Ectodermal cell (in vitro differentiated cells): Measurements from ENCODE around the gene LMTK2.

Experiments used
- H3K27ac ChIP-seq: 2 replicates; pipeline ENCODE4 v1.7.0; 2013; ENCODE audit warnings: mild to moderate bottlenecking, low read depth, low read length; ENCODE audit not compliant: insufficient read depth, poor library complexity, severe bottlenecking
- H3K27me3 ChIP-seq: 2 replicates; pipeline ENCODE4 v1.7.0; 2013; ENCODE audit warnings: mild to moderate bottlenecking, low read length; ENCODE audit not compliant: insufficient read depth, control insufficient read depth, poor library complexity, severe bottlenecking
- H3K36me3 ChIP-seq: one replicate; pipeline ENCODE4 v1.7.0; 2013; ENCODE audit warnings: low read length; ENCODE audit not compliant: control insufficient read depth, insufficient read depth
- H3K4me1 ChIP-seq: one replicate; pipeline ENCODE4 v1.7.0; 2013; ENCODE audit warnings: low read length; ENCODE audit not compliant: control insufficient read depth, insufficient read depth
- H3K4me3 ChIP-seq: 2 replicates; pipeline ENCODE4 v1.7.0; 2013; ENCODE audit warnings: low read depth, low read length, control low read depth; ENCODE audit not compliant: insufficient read depth
- H3K9me3 ChIP-seq: 2 replicates; pipeline ENCODE4 v1.7.0; 2013; ENCODE audit warnings: mild to moderate bottlenecking, low read length, moderate library complexity; ENCODE audit not compliant: control insufficient read depth
- WGBS, 2 experiments: methylation state at CpG; one replicate each; pipeline ENCODE4 v1.1.7; 2013; ENCODE audit warnings: missing lambda C conversion rate in 2 of 2; 5-methylcytosine and 5-hydroxymethylcytosine counted together

Gene LMTK2

GRCh38 chr7:98210513-98211220 is 104.0 kb downstream of the LMTK2 start:
- Histone ChIP-seq H3K27me3 (no peaks in the 10 kb centered on the region), H3K4me3 (peak overlapping the region; percentile 4), H3K4me1 (peaks cover 5% of the 10 kb centered on the region), H3K27ac (no peak overlapping the region), H3K36me3 (no peaks in the 10 kb centered on the region), H3K9me3 (no peaks in the 10 kb centered on the region)
- 4 to 6% methylated on average over 34 to 39 of the region's 49 CpGs for WGBS, 2 experiments

DNA sequence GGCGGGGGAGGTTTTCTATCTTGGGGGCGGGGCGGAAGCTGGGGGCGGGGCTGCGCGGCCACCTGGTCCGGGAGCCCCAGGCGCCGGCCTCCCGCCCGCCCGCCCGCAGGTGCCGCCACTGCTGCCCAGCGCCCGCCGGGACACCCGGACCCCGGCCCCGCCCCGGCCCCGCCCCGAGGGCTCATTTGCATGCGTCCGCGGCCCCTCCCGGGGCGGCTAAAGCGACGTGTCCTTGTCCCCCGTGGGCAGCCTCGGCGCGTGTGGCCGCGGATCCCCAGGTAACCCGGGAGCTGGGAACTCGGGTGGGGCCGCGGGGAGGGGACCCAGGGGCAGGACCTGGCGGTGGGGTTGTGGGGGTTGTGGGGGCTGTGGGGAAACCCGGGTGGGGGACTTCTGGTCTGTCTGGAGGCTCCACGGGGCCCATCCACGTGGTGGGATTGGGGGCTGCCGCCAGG is 104.6 kb downstream of the LMTK2 start, which contains the start of gene BHLHA15:
Gene BHLHA15, plus strand, starts transcription at position 219 of the 455 bp plus-strand sequence. CDS start 871 bp downstream, outside the sequence.
- Histone ChIP-seq H3K27me3 (no peaks in the 10 kb centered on the region), H3K27ac (no peak within 1 kb of the TSS), H3K9me3 (no peaks in the 10 kb centered on the region), H3K36me3 (no peaks in the 10 kb centered on the region), H3K4me1 (peaks cover 5% of the 10 kb centered on the region), H3K4me3 (peak within 1 kb of the TSS; percentile 4)
- 6% methylated on average over 44 to 45 of the region's 45 CpGs for WGBS, 2 experiments

GRCh38 chr7:98211676-98212531 is 105.2 kb downstream of the LMTK2 start:
- Histone ChIP-seq H3K27ac (no peak overlapping the region), H3K4me3 (no peak overlapping the region)
- WGBS, 2 experiments = 86 to 87% methylated on average over 49 of the region's 49 CpGs

GRCh38 chr7:98212532-98213041 is 105.9 kb downstream of the LMTK2 start:
- H3K36me3 ChIP-seq = no peaks in the 10 kb centered on the region
- no peak overlapping the region for H3K27ac ChIP-seq
- H3K27me3 ChIP-seq = no peaks in the 10 kb centered on the region
- no peak overlapping the region for H3K4me3 ChIP-seq
- peaks cover 5% of the 10 kb centered on the region for H3K4me1 ChIP-seq
- WGBS, 2 experiments = 92 to 94% methylated on average over 30 of the region's 30 CpGs
- no peaks in the 10 kb centered on the region for H3K9me3 ChIP-seq

More at GRCh38 chr7:98211676-98212531, 105.2 kb downstream of the LMTK2 start:
- peaks cover 5% of the 10 kb centered on the region for H3K4me1 ChIP-seq
- H3K9me3 ChIP-seq = no peaks in the 10 kb centered on the region
- H3K27me3 ChIP-seq = no peaks in the 10 kb centered on the region
- H3K36me3 ChIP-seq = no peaks in the 10 kb centered on the region

GRCh38 chr7:98213296-98213887 is 106.7 kb downstream of the LMTK2 start:
- 95 to 96% methylated on average over 8 of the region's 8 CpGs for WGBS, 2 experiments
- H3K27ac ChIP-seq = no peak overlapping the region
- H3K4me3 ChIP-seq = no peak overlapping the region
- H3K4me1 ChIP-seq = peaks cover 5% of the 10 kb centered on the region
- no peaks in the 10 kb centered on the region for H3K36me3 ChIP-seq
- no peaks in the 10 kb centered on the region for H3K9me3 ChIP-seq
- H3K27me3 ChIP-seq = no peaks in the 10 kb centered on the region

DNA sequence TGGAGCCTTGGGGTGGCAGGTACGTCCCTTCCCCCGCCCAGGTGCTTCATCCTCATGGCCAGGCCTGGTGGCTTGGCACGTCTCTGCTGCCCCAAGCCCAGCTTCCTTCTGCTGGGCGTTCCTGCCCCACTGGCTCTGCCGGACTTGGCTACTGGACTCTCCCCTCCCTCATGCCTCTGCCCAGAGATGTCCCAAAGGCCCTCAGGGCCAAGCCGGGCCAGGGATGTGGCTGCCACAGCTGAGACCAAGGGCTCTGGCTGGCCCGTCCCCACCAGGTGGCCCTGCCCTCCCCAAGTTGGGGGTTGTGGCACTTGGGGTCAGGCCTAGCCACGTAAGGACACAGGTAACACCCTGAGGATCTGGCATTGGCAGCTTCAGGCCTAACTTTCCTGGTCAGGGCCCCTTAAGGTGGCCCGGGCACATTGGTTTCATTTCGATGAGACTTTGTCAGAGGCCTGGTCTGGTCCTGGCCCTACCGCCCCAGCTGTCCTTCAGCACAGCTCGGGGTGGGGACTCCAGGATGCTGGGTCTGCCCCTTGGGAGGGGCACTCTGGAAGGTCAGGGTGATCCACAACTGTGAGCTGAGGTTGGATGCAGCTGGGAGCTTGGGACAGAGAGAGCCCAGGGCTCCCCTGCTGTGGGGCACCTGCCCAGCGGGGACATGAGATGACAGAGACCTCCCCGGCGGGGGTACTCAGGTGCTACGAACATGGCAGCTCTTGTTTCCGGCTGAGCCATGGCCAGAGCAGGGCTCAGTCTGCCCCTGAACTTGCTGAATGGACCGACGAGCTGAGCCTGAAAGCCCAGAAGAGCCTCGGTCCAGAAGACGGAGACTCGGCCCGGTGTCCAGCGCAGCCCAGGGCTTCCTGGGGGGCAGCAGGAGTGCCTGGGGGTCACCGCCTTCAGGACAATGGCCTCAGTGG is 107.5 kb downstream of the LMTK2 start:
- WGBS, 2 experiments = 93 to 94% methylated on average over 25 of the region's 25 CpGs
- no peak overlapping the region for H3K27ac ChIP-seq

DNA sequence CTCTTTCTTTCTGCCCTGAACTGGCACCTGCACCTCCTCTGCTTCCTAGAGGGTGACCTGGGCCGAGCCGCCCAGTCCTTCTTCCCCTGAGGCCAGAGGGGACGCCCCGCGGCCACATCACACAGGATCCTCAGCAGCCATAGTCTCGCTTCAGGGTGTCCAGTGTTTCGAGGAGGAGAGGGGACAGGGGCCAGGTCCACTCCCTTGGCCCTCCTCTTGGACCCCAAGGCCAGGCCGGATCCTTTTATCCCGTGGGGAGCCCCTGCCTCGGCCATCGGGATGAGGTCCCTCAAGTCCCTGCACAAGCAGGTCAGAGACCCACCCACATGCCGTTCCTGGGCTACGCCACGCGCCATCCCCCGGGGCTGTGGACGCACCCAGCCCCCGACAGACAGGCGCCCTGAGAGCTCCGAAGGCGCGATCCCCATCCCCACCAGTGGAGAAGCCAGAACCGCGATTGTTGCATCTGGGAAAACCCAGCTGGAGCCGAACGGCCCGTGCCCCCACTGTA is 108.2 kb downstream of the LMTK2 start:
- Histone ChIP-seq H3K4me3 (no peak overlapping the region), H3K9me3 (no peaks in the 10 kb centered on the region), H3K4me1 (peaks cover 5% of the 10 kb centered on the region), H3K36me3 (no peaks in the 10 kb centered on the region), H3K27me3 (no peaks in the 10 kb centered on the region), H3K27ac (no peak overlapping the region)
- 91 to 93% methylated on average over 27 of the region's 27 CpGs for WGBS, 2 experiments

More for the DNA sequence above, 107.5 kb downstream of the LMTK2 start:
- H3K27me3 ChIP-seq = no peaks in the 10 kb centered on the region
- H3K4me1 ChIP-seq = peaks cover 5% of the 10 kb centered on the region
- no peaks in the 10 kb centered on the region for H3K36me3 ChIP-seq
- no peaks in the 10 kb centered on the region for H3K9me3 ChIP-seq
- no peak overlapping the region for H3K4me3 ChIP-seq

DNA sequence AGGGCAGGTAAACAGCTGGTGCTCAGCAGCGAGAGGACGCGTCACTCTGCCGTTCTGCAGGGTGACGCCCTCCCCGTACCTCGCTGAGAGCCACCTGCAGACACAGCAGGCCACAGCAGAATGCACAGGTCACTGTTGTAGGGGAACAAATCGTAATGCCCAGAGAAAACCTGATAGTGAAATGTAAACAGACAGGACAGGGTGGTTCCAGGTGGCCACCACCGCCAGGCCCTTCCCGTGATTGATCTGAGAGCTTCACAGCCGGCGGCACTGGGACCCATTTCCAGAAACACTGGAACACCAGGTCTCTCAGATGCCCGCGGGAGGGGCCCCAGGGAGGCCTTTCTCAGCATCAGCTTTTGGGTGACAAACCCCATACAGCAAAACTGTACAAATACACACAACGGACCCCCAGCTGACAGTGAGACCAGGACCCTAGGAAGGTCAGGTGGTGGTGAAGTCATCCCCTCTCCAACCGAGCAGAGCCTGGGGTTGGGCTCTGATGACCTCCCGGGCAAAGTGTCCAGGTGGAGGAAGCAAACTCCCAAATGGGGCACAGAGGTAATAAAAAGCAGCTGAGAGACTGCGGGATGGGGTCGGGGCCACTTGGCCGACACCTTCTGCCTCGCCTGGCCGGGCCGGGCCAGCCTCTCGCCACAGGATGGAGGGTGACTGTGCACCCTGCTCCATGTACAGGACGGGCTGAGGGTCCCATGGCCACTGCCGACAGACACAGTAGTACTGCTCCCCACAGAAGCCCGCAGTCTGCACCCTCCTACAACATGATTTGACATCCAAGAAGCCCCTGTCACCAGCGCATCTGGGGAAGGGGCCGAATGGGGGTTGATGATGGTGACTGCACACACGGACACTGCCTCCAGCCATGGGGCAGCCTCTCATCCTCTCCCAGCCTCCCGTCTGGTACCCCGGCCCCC is 109.2 kb downstream of the LMTK2 start:
- H3K27me3 ChIP-seq = no peaks in the 10 kb centered on the region
- no peak overlapping the region for H3K4me3 ChIP-seq
- peaks cover 5% of the 10 kb centered on the region for H3K4me1 ChIP-seq
- no peaks in the 10 kb centered on the region for H3K36me3 ChIP-seq
- H3K27ac ChIP-seq = no peak overlapping the region
- WGBS, 2 experiments = 94 to 95% methylated on average over 32 of the region's 32 CpGs
- H3K9me3 ChIP-seq = no peaks in the 10 kb centered on the region
